ENCODE measurements around the gene IGFN1. TPM values are rescaled to one million over a fixed set of nuclear protein-coding genes. Genes with fewer than 3 reads are reported as not detected.

The IGFN1 gene
- total and polyA plus RNA-seq, 2 of the 8 experiments (the other 6 are each of a cell fraction or from before 2014, with no cell fraction given) = not detected

DNA sequence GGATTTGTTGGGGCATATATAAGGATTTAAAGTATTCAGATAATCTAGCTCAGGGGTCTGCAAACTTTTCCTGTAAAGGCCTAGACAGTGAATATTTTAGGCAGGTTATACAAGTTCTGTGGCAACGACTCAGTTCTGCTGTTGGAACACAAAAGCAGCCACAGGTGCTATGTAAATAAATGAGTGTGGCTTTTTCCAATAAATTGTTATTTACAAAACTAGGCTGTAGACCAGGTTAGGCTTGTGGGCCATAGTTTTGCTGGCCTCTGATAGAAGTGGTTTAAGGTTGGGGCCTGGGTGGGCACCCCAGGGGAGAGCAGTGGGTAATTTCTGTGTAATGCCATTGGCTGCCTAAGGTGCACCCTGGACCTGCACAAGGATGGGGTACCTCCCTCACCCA lies 16.9 kb upstream of the IGFN1 start:
- no peak overlapping the region for H4K5ac ChIP-seq (ENCODE audit: insufficient read length, low read depth, low read length)
- no peak overlapping the region for H3K18ac ChIP-seq (ENCODE audit: extremely low read depth, low read length)
- no peak overlapping the region for H3K23ac ChIP-seq (ENCODE audit: insufficient read length)
- 85% methylated on average over 1 of the region's 1 CpG; no CpG with 5 or more reads in 1 of the 2 experiments for WGBS, 2 experiments (ENCODE audit: extremely low coverage in 1 of 2, insufficient coverage in 1 of 2, insufficient read length in 1 of 2, insufficient replicate concordance in 2 of 2, low coverage in 1 of 2, low lambda C conversion rate in 2 of 2, missing lambda C conversion rate in 1 of 2)
- H2AK5ac ChIP-seq (ENCODE audit: low read depth, low read length) = no peak overlapping the region
- H2AFZ ChIP-seq (ENCODE audit: low read length) = no peak overlapping the region
- H3K79me2 ChIP-seq (ENCODE audit: control insufficient read depth in 1 of 2, insufficient read depth in 2 of 2, low read length in 2 of 2) = no peaks in the 10 kb centered on the region
- no peaks in the 10 kb centered on the region for H4K20me1 ChIP-seq (replicated peaks in 1 of 2; ENCODE audit: control insufficient read depth in 1 of 2, insufficient read depth in 2 of 2, low read length in 2 of 2)
- CTCF ChIA-PET (ENCODE audit: partially characterized antibody) = interaction anchor here (0.6 to 3.1 kb wide), 7 partner anchors 9 to 221 kb away, joined by 3 to 20 read pairs (median 5); no protein-coding TSS in a partner anchor
- FAIRE-seq (no peak), DNase-seq (ENCODE audit: low read depth in 1 of 2, low spot score in 2 of 2) (no peak)
- H2BK12ac ChIP-seq (ENCODE audit: low read depth, low read length) = no peak overlapping the region
- H2BK20ac ChIP-seq (ENCODE audit: low read length) = no peak overlapping the region
- no peaks in the 10 kb centered on the region for H3K9me3 ChIP-seq (ENCODE audit: insufficient read depth in 2 of 2, low read depth in 1 of 2, low read length in 1 of 2)
- POLR2A ChIA-PET (ENCODE audit: partially characterized antibody) = interaction anchor here (0.7 to 0.9 kb wide), 2 partner anchors 10 to 1430 kb away, joined by 3 to 4 read pairs; no protein-coding TSS in a partner anchor
- no peaks in the 10 kb centered on the region; a peak in 1 of 8 replicates for H3K36me3 ChIP-seq (ENCODE audit: control insufficient read depth in 2 of 4, insufficient read depth in 4 of 4, low read length in 3 of 4)
- H4K8ac ChIP-seq (ENCODE audit: extremely low read depth, insufficient read depth, low read length) = no peak overlapping the region
- H3K27me3 ChIP-seq (replicated peaks in 1 of 4; ENCODE audit: control insufficient read depth in 3 of 4, extremely low read depth in 1 of 4, insufficient read depth in 3 of 4, low read length in 3 of 4) = peaks cover 2 to 6% (median 4%) of the 10 kb centered on the region in 4 experiments; a peak in 4 of 7 replicates
- H3K4me3 ChIP-seq (ENCODE audit: extremely low read depth in 1 of 4, insufficient read depth in 2 of 4, low read depth in 3 of 4, low read length in 4 of 4) = no peak overlapping the region
- H3K4me1 ChIP-seq (replicated peaks in 1 of 4; ENCODE audit: control insufficient read depth in 3 of 4, insufficient read depth in 4 of 4, low read length in 3 of 4) = peaks cover 5 to 10% (median 8%) of the 10 kb centered on the region in 4 experiments; a peak in 6 of 7 replicates
- no peak overlapping the region for H3K9ac ChIP-seq (replicated peaks in 1 of 4; ENCODE audit: extremely low read depth in 1 of 4, low read depth in 3 of 4, low read length in 3 of 4)
- H2BK120ac ChIP-seq (replicated peaks; ENCODE audit: low read depth, low read length) = no peak overlapping the region
- no peak overlapping the region for H3K4ac ChIP-seq (replicated peaks; ENCODE audit: insufficient read length, low read depth, low read length)
- no peak overlapping the region for H3K14ac ChIP-seq (ENCODE audit: insufficient read length)
- no peaks in the 10 kb centered on the region for H3K79me1 ChIP-seq (ENCODE audit: low read depth, low read length)
- no peak overlapping the region for H3K56ac ChIP-seq (replicated peaks; ENCODE audit: insufficient read length, low read depth, low read length)
- peaks cover 5% of the 10 kb centered on the region; the same call in 1 of the 2 replicates for H3K23me2 ChIP-seq (ENCODE audit: low read depth, low read length)
- H2BK15ac ChIP-seq (ENCODE audit: low read length) = no peak overlapping the region
- H4K91ac ChIP-seq (replicated peaks; ENCODE audit: insufficient read length, low read length) = no peak overlapping the region
- no peak overlapping the region for H2BK5ac ChIP-seq (ENCODE audit: low read depth, low read length)
- no peak overlapping the region for H3K4me2 ChIP-seq (ENCODE audit: insufficient read depth in 1 of 2, low read depth in 2 of 2, low read length in 2 of 2)
- H3K27ac ChIP-seq (ENCODE audit: low read depth, low read length) = no peak overlapping the region
- TF ChIP-seq SRF (IDR thresholded peaks at IDR 0.05; ENCODE audit: low read depth, low read length) = no peak
- TF ChIP-seq TBP (IDR thresholded peaks at IDR 0.05; ENCODE audit: low read depth, low read length) = no peak
- no peak for TF ChIP-seq CBX8 (IDR thresholded peaks at IDR 0.05; ENCODE audit: borderline replicate concordance, low read depth, low read length)
- no peak for TF ChIP-seq GTF2F1 (IDR thresholded peaks at IDR 0.05; ENCODE audit: borderline replicate concordance, low read depth, low read length)
- TF ChIP-seq TCF12 (IDR thresholded peaks at IDR 0.05; ENCODE audit: low read depth, low read length) = no peak
- TF ChIP-seq EP300 (IDR thresholded peaks at IDR 0.05; ENCODE audit: borderline replicate concordance in 1 of 2, low read depth in 2 of 2, low read length in 2 of 2) = no peak
- TF ChIP-seq POLR2A (IDR thresholded peaks at IDR 0.05; ENCODE audit: control extremely low read depth in 1 of 2, low read depth in 2 of 2, low read length in 2 of 2) = no peak
- TF ChIP-seq PHF8 (conservative IDR thresholded peaks at IDR 0.05; ENCODE audit: low read depth, low read length) = no peak
- no peak for TF ChIP-seq KDM5A (IDR thresholded peaks at IDR 0.05; ENCODE audit: low read length)
- TF ChIP-seq POU5F1 (IDR thresholded peaks at IDR 0.05; ENCODE audit: low read depth, low read length) = no peak
- TF ChIP-seq RFX5 (IDR thresholded peaks at IDR 0.05; ENCODE audit: borderline replicate concordance, low read depth, low read length) = no peak
- no peak for TF ChIP-seq BRCA1 (IDR thresholded peaks at IDR 0.05; ENCODE audit: low read depth, low read length)
- TF ChIP-seq CHD1 (IDR thresholded peaks at IDR 0.05; ENCODE audit: low read depth, low read length) = no peak

Measured in H1 (cell line).